ENCODE measurements around the gene SENP2.

- TF ChIP-seq CTCF (IDR thresholded peaks at IDR 0.05), result no peak
- no peak for TF ChIP-seq POLR2A (IDR thresholded peaks at IDR 0.05)
Measured at GRCh38 chr3:185646382-185647133, 60.5 kb downstream of the SENP2 start.

Measured in uterus (tissue), 2 donors.